ENCODE data around the gene SLC35A4.
"Not testable (repeated sequence)": the region's sequence is repeated elsewhere in the genome, so short reads cannot be mapped to it uniquely, and the experiment has no call there.

The SLC35A4 gene

DNA sequence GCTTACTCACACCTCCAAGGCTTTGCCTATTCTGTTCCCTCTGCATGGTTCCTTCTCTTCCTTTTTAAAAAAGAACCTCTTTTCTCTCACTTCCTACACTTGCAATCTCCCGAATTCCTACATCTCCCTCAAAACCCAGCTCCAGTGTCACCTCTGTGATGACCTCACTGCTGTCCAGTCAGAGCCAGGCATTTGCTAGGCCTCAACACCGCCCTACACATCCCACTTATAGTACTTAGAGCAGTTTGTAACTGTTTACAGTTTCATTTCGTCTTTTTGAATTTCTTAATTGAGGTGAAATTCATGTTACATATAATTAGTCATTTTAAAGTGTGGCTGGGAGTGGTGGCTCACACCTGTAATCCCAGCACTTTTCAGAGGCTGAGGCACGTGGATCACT lies 37.5 kb downstream of the SLC35A4 start:
- TF ChIP-seq, protein P1, sequence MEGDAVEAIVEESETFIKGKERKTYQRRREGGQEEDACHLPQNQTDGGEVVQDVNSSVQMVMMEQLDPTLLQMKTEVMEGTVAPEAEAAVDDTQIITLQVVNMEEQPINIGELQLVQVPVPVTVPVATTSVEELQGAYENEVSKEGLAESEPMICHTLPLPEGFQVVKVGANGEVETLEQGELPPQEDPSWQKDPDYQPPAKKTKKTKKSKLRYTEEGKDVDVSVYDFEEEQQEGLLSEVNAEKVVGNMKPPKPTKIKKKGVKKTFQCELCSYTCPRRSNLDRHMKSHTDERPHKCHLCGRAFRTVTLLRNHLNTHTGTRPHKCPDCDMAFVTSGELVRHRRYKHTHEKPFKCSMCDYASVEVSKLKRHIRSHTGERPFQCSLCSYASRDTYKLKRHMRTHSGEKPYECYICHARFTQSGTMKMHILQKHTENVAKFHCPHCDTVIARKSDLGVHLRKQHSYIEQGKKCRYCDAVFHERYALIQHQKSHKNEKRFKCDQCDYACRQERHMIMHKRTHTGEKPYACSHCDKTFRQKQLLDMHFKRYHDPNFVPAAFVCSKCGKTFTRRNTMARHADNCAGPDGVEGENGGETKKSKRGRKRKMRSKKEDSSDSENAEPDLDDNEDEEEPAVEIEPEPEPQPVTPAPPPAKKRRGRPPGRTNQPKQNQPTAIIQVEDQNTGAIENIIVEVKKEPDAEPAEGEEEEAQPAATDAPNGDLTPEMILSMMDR (IDR thresholded peaks at IDR 0.05; ENCODE audit: control extremely low read depth, extremely low read depth, low read depth, missing control alignments): no peak
- ChIA-PET CTCF (interaction anchor here (1.0 kb wide), 1 partner anchor 9 kb away, joined by 3 read pairs; no protein-coding TSS in a partner anchor), POLR2A (no interaction called here)
- DNase-seq (ENCODE audit: extremely low spot score): no peak

DNA sequence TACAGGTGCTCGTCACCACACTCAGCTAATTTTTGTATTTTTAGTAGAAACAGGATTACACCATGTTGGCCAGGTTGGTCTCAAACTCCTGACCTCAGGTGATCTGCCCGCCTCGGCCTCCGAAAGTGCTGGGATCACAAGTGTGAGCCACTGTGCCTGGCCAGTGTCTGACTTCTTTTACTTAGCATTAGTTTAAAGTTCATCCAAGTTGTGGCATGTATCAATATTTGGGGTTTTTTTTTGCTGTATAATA lies 38.7 kb downstream of the SLC35A4 start:
- CTCF ChIA-PET: interaction anchor here (1.7 kb wide), 1 partner anchor 240 kb away, joined by 4 read pairs; no protein-coding TSS in a partner anchor
- DNase-seq (ENCODE audit: extremely low spot score); POLR2A ChIA-PET: not testable (repeated sequence)

DNA sequence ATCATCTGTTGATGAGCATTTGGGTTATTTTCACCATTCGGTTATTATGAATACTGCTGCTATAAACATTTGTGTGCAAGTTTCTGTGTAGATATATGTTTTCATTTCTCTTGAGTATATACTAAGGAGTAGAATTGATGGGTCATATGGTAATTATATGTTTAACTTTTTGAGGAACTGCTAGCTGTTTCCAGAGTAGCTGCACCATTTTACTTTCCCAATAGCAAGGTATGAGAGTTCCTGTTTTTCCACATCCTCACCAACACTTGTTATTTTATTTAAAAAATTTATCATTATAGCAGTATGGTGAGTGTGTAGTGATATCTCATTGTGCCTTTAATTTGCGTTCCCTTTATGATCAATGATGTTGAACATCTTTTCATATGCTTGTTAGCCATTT lies 39.1 kb downstream of the SLC35A4 start:
- CTCF ChIA-PET: interaction anchor here (1.7 kb wide), 1 partner anchor 241 kb away, joined by 4 read pairs; no protein-coding TSS in a partner anchor
- TF ChIP-seq, protein P1 (IDR thresholded peaks at IDR 0.05; ENCODE audit: control extremely low read depth, extremely low read depth, low read depth, missing control alignments): no peak
- POLR2A ChIA-PET: no interaction called here
- no peak for DNase-seq (ENCODE audit: extremely low spot score)

DNA sequence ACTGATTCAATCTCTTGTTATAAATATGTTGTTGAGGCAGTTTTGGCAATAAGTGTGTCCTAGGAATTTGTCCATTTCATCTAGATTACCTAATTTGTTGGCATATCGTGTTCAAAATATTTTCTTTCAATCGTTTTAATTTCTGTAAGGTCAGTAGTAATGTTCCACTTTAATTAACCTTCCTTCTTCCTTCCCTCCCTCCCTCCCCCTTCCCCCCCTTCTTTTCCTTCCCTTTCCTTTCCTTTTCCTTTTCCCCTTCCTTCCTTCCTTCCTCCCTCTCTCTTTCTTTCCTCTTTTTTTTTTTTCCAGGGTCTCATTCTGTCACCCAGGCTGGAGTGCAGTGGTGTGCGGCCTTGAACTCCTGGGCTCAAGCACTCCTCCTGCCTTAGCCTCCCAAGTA lies 41.3 kb downstream of the SLC35A4 start:
- TF ChIP-seq, protein P1 (IDR thresholded peaks at IDR 0.05; ENCODE audit: control extremely low read depth, extremely low read depth, low read depth, missing control alignments): no peak
- DNase-seq (ENCODE audit: extremely low spot score): no peak
- POLR2A ChIA-PET: no interaction called here
- CTCF ChIA-PET: no interaction called here

DNA sequence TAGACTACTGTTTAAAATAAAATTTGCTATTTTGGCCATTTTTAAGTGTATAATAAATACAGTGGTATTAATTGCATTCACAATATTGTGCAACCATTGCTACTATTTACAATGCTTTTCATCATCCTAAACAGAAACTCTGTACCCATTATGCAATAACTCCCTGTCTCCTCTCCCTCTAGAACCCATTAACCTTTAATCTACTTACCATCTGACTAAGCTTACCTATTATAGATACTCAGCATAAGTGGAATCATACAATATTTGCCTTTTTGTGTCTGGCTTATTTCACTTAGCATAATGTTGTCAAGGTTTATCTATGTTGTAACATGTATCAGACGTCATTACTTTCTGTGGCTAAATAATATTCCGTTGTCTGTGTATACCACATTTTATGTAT lies 42.4 kb downstream of the SLC35A4 start:
- TF ChIP-seq, protein P1 (IDR thresholded peaks at IDR 0.05; ENCODE audit: control extremely low read depth, extremely low read depth, low read depth, missing control alignments): no peak
- CTCF ChIA-PET: no interaction called here
- DNase-seq (ENCODE audit: extremely low spot score): no peak
- POLR2A ChIA-PET: no interaction called here

DNA sequence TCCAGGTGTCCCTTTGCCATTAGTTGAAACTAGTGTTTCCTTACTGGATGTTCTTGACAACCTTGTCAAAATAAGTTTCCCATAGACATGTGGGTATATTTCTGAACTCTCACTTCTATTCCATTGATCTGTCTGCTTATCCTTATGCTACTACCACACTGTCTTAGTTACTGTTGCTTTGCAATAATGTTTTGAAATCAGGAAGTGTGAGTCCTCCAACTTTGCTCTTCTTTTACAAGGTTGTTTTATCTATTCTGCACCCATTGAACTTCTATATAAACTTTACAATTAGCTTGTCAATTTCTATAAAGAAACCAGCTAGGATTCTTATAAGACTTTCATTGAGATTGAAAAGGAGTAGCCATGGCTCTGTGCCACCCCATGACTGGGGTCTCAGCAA lies 44.1 kb downstream of the SLC35A4 start:
- ChIA-PET POLR2A (no interaction called here), CTCF (interaction anchor here (1.9 kb wide), 1 partner anchor 12 kb away, joined by 5 read pairs; no protein-coding TSS in a partner anchor)
- DNase-seq (ENCODE audit: extremely low spot score): no peak
- TF ChIP-seq, protein P1 (IDR thresholded peaks at IDR 0.05; ENCODE audit: control extremely low read depth, extremely low read depth, low read depth, missing control alignments): no peak

DNA sequence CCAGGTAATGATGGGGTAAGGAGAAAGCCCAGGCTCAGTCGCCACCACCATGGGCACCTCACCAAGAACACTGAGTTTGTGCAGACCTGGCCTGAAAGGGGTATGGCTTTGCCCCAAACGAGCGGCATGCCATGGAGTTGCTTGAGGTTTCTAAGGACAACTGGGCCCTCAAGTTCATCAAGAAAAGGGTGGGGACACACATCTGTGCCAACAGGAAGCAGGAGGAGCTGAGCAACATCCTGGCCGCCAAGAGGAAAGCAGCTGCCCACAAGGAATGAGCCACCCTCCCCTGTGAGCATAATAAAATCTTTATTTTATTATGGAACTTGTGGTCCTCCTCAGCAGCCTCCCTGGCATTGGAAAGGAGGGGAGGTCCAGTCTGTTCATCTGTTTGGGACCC lies 44.5 kb downstream of the SLC35A4 start:
- no peak for DNase-seq (ENCODE audit: extremely low spot score)
- ChIA-PET CTCF (interaction anchor here (1.9 kb wide), 1 partner anchor 13 kb away, joined by 5 read pairs; no protein-coding TSS in a partner anchor), POLR2A (no interaction called here)
- TF ChIP-seq, protein P1 (IDR thresholded peaks at IDR 0.05; ENCODE audit: control extremely low read depth, extremely low read depth, low read depth, missing control alignments): no peak

All from GM10248 (cell line).